ENCODE measurements around the gene SPAG16.

- TF ChIP-seq, protein P1, sequence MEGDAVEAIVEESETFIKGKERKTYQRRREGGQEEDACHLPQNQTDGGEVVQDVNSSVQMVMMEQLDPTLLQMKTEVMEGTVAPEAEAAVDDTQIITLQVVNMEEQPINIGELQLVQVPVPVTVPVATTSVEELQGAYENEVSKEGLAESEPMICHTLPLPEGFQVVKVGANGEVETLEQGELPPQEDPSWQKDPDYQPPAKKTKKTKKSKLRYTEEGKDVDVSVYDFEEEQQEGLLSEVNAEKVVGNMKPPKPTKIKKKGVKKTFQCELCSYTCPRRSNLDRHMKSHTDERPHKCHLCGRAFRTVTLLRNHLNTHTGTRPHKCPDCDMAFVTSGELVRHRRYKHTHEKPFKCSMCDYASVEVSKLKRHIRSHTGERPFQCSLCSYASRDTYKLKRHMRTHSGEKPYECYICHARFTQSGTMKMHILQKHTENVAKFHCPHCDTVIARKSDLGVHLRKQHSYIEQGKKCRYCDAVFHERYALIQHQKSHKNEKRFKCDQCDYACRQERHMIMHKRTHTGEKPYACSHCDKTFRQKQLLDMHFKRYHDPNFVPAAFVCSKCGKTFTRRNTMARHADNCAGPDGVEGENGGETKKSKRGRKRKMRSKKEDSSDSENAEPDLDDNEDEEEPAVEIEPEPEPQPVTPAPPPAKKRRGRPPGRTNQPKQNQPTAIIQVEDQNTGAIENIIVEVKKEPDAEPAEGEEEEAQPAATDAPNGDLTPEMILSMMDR (IDR thresholded peaks at IDR 0.05): no peak
- TF ChIP-seq POLR2A (IDR thresholded peaks at IDR 0.05): no peak
Observed at GRCh38 chr2:214029190-214029589, 744.9 kb downstream of the SPAG16 start.

Data from prostate gland (tissue), 2 donors.